ENCODE measurements around the gene PNCK.

Gene PNCK

DNA sequence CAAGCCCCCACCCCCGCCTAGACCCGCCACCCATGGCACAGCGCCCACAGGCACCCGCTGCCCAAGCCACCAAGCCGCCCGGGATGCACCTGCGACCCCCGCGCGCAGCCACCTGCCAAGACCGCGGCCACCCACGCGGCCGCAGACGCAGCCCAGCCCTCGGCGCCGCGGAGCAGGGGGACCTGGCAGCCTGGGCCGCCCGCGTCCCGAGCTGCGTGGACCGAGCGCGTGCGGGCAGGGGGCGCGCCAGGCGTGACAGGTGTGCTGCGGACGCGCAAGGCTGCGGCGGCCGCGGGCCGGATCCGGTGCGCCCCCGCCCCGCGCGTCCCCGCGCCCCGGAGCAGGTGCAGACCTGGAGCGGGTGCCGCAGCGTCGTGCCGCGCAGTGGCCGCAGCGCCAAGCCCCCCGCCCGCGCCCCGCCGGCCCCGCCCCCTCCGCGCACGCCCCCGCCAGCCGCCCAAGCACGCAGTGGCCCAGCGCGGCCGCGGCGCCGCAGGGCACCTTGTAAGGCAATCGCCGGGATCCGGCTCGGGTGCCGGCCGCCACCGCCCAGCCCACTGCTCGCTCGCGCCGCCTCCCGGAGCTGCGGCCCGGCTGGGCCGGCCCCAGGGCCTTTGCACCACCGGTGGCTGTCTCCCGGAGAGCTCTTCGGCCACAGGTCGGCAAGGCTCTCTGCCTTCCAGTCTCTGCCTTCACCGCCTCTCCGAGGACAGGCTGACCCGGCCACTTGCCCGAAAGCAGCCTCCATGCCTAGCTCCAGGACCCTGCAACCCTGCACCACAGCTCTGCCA lies at the start of gene PNCK:
Gene PNCK, minus strand, starts transcription at position 386 of the 791 bp plus-strand sequence. CDS start 737 bp downstream, outside the sequence.
- TF ChIP-seq, protein P1, sequence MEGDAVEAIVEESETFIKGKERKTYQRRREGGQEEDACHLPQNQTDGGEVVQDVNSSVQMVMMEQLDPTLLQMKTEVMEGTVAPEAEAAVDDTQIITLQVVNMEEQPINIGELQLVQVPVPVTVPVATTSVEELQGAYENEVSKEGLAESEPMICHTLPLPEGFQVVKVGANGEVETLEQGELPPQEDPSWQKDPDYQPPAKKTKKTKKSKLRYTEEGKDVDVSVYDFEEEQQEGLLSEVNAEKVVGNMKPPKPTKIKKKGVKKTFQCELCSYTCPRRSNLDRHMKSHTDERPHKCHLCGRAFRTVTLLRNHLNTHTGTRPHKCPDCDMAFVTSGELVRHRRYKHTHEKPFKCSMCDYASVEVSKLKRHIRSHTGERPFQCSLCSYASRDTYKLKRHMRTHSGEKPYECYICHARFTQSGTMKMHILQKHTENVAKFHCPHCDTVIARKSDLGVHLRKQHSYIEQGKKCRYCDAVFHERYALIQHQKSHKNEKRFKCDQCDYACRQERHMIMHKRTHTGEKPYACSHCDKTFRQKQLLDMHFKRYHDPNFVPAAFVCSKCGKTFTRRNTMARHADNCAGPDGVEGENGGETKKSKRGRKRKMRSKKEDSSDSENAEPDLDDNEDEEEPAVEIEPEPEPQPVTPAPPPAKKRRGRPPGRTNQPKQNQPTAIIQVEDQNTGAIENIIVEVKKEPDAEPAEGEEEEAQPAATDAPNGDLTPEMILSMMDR (IDR thresholded peaks at IDR 0.05; ENCODE audit: low read depth, low read length, missing control alignments), result no peak
- no peak within 1 kb of the TSS for H3K4me3 ChIP-seq (ENCODE audit: low read depth, low read length)
- no peak for DNase-seq (ENCODE audit: low read depth)

DNA sequence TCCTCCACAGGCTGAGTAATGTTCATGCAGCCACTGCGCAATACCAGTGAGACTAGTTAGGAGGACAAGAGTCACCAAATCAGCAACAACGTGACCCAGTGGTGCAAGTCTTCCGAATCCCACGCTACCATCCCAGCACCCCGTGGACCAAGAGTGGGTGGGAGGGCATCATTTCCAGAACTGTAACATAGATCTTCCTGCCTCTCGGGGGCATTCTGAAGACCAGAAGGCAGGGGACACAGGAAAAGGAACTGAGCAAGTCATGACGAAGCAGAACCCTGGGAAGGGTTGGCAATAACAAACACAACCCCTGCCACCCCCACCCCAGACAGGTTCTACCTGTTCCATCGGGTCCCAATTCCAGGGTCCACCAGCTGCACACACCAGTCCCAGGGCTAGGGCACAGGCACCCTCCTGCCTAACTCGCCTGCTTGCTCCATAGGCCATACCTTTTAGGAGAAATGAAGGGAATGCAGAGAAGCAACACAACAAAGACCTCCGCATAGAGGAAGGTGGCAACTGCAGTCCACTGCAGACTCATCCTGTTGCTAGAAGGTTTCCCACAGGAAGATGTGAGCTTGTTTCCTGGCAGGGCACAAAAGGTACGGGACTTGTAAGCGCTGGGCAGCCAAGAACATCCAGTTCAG lies 49.2 kb upstream of the PNCK start:
- no peak for DNase-seq (ENCODE audit: low read depth)
- peak overlapping the region; percentile 87 for H3K4me3 ChIP-seq (ENCODE audit: low read depth, low read length)
- TF ChIP-seq, protein P1 (IDR thresholded peaks at IDR 0.05; ENCODE audit: low read depth, low read length, missing control alignments), result no peak

DNA sequence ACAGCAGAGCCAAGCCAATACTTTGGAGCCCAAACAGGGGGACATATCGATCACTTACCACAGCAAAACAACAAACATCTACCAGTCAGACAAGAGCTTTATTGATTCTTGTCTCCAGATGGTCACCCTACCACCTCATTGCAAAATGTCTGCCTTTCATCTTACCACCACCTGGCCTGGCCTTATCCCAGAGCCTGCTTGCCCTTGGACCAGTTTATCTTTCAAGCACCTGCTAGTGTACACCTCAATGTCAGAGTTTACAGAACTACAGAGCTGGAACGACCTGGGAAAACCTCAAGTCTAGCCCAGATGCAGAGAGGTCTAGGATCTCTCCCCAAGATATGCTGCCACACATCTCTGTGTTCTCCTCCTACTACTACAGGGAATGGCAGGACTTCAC lies 46.1 kb upstream of the PNCK start:
- TF ChIP-seq, protein P1 (IDR thresholded peaks at IDR 0.05; ENCODE audit: low read depth, low read length, missing control alignments), result no peak
- DNase-seq (ENCODE audit: low read depth), result no peak
- H3K4me3 ChIP-seq (ENCODE audit: low read depth, low read length), result no peak overlapping the region

DNA sequence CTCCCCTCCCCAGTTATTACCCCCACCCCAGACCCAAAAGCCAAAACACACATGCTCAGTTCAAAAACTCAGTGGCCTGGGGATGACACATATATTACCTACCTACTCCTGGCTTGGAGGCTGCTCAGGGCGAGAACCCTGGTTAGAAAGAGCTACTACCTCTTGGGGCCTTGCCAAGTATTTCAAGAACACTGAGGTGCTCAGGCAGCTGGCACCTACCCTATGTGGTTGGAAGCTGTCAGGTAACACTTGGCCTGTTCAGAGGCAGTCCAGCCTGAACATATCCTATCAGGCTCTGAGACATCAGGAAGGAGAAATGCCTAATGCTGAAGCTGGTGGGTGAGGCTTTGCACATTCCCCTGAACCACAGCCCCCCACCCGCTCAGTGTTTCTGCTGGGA lies 45.6 kb upstream of the PNCK start:
- TF ChIP-seq, protein P1 (IDR thresholded peaks at IDR 0.05; ENCODE audit: low read depth, low read length, missing control alignments), result no peak
- DNase-seq (ENCODE audit: low read depth), result no peak
- H3K4me3 ChIP-seq (ENCODE audit: low read depth, low read length), result no peak overlapping the region

DNA sequence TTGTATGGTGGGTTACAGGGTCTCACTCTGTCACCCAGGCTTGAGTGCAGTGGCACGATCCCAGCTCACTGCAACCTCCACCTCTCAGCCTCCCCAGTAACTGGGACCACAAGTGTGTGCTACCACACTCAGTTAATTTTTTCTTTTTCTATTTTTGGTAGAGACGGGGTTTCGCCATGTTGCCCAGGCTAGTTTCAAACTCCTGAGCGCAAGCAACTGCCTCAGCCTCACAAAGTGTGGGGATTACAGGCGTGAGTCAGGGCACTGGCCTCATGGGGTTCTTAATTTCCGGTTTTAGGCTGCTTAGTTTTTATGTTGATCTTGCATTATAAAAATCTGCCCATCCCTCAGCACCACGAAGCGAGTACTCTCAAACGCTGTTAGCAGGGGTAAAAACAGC lies 43.8 kb upstream of the PNCK start:
- H3K4me3 ChIP-seq (ENCODE audit: low read depth, low read length), result no peak overlapping the region
- TF ChIP-seq, protein P1 (IDR thresholded peaks at IDR 0.05; ENCODE audit: low read depth, low read length, missing control alignments), result no peak
- no peak for DNase-seq (ENCODE audit: low read depth)

DNA sequence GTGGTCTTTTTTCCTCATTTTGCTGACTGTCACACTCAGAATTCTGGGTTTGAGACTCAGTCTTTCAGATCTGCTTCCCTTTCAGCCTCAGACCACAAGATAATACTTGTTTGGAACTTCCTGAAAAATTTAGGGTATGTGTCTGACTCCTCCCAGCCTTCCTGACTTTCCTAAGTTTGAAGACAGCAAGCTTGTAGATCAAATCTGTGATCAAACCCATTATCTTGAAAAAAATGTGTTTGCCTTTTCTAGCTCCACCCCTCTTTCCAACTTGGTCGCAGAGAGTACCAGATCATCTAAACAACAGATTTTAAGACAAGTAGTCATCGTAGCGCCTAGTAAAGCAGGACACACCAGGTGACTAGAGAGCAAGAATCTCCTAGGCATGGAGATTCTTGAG lies 40.6 kb upstream of the PNCK start:
- TF ChIP-seq, protein P1 (IDR thresholded peaks at IDR 0.05; ENCODE audit: low read depth, low read length, missing control alignments), result no peak
- H3K4me3 ChIP-seq (ENCODE audit: low read depth, low read length), result no peak overlapping the region
- DNase-seq (ENCODE audit: low read depth), result no peak

Data from GM12864 (cell line).